KMS-11 (cell line): ENCODE results near the gene INVS.
"Not testable (repeated sequence)": the region's sequence is repeated elsewhere in the genome, so short reads cannot be mapped to it uniquely, and the experiment has no call there.

ENCODE experiments used
- H2AFZ ChIP-seq: fragments of 200-600 bp; sonication (generic); 2 replicates; pipeline ENCODE4 v1.6.1; 2016; ENCODE audit warnings: antibody characterized with exemption, mixed run types, low read depth
- H3K27ac ChIP-seq: fragments of 200-600 bp; sonication (generic); 2 replicates; pipeline ENCODE4 v1.6.1; 2016; ENCODE audit warnings: mild to moderate bottlenecking, mixed run types
- H3K27me3 ChIP-seq: fragments of 200-600 bp; sonication (generic); 2 replicates; pipeline ENCODE4 v1.6.1; 2017; ENCODE audit warnings: mild to moderate bottlenecking, low read depth, mixed run types, moderate library complexity; ENCODE audit not compliant: insufficient read depth
- H3K36me3 ChIP-seq: fragments of 200-600 bp; sonication (generic); 2 replicates; pipeline ENCODE4 v1.6.1; 2017; ENCODE audit warnings: mild to moderate bottlenecking, mixed run types; ENCODE audit not compliant: insufficient read depth
- H3K4me1 ChIP-seq: fragments of 200-600 bp; sonication (generic); 2 replicates; pipeline ENCODE4 v1.6.1; 2016; ENCODE audit warnings: mild to moderate bottlenecking, low read depth, mixed run types; ENCODE audit not compliant: poor library complexity, severe bottlenecking
- H3K4me2 ChIP-seq: fragments of 200-600 bp; sonication (generic); 2 replicates; pipeline ENCODE4 v1.7.0; 2016; ENCODE audit warnings: mild to moderate bottlenecking, mixed run types
- H3K4me3 ChIP-seq: fragments of 200-600 bp; sonication (generic); IDR thresholded peaks from 2 replicates; pipeline ENCODE4 v1.6.1; 2017; ENCODE audit warnings: low read depth, low read length, mixed read lengths; ENCODE audit not compliant: insufficient read depth
- H3K79me2 ChIP-seq: fragments of 200-600 bp; sonication (generic); 2 replicates; pipeline ENCODE4 v1.6.1; 2016; ENCODE audit warnings: low read depth, mixed run types; ENCODE audit not compliant: insufficient read depth
- H3K9ac ChIP-seq: fragments of 200-600 bp; sonication (generic); 2 replicates; pipeline ENCODE4 v1.6.1; 2016; ENCODE audit warnings: mild to moderate bottlenecking, mixed run types
- H4K20me1 ChIP-seq: fragments of 200-600 bp; sonication (generic); 2 replicates; pipeline ENCODE4 v1.6.1; 2016; ENCODE audit warnings: mild to moderate bottlenecking, mixed run types; ENCODE audit not compliant: insufficient read depth
- CTCF ChIP-seq: fragments of 200-600 bp; sonication (generic); conservative IDR thresholded peaks from 2 replicates; pipeline ENCODE4 v1.6.1; 2017; ENCODE audit warnings: low read depth, mild to moderate bottlenecking, antibody characterized with exemption, low read length, moderate library complexity, mixed read lengths

Gene INVS

DNA sequence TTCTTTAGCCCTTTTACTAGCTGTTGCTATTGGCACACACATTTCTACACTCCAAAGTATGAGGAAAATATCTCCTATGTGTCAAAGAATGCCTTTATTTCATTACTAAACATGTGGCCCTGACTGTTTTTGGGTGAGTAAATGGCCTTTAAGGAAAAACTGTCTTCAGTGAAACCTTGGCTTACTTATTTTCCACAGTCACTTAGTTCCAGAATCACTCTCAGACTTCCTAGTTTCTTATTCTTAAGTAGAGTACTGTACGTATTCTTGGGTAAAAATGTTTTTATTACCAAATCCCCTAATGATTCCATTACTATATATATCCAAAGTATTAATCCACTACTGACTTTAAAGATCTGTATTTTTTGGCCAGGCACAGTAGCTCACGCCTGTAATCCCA is 27.8 kb upstream of the INVS start:
- Histone ChIP-seq H2AFZ (no peak overlapping the region), H3K9ac (no peak overlapping the region), H3K27ac (no peak overlapping the region), H3K27me3 (no peaks in the 10 kb centered on the region), H3K4me3 (no peak overlapping the region), H3K79me2 (peaks cover 35% of the 10 kb centered on the region; the same call in 1 of the 2 replicates), H3K4me1 (peaks cover 15% of the 10 kb centered on the region), H3K36me3 (no peaks in the 10 kb centered on the region), H4K20me1 (peaks cover 5% of the 10 kb centered on the region; the same call in 1 of the 2 replicates), H3K4me2 (no peak overlapping the region)
- no peak for TF ChIP-seq CTCF

- no peak overlapping the region for H3K9ac ChIP-seq
- H3K4me3 ChIP-seq: no peak overlapping the region
- no peaks in the 10 kb centered on the region for H3K36me3 ChIP-seq
- H3K79me2 ChIP-seq: peaks cover 48% of the 10 kb centered on the region
- peaks cover 10% of the 10 kb centered on the region for H3K4me1 ChIP-seq
- peaks cover 5% of the 10 kb centered on the region; the same call in 1 of the 2 replicates for H4K20me1 ChIP-seq
- no peak overlapping the region for H3K27ac ChIP-seq
- no peak overlapping the region for H3K4me2 ChIP-seq
- no peak for TF ChIP-seq CTCF
- no peaks in the 10 kb centered on the region for H3K27me3 ChIP-seq
- H2AFZ ChIP-seq: no peak overlapping the region
Observed at GRCh38 chr9:100072805-100073204, 26.2 kb upstream of the INVS start.

DNA sequence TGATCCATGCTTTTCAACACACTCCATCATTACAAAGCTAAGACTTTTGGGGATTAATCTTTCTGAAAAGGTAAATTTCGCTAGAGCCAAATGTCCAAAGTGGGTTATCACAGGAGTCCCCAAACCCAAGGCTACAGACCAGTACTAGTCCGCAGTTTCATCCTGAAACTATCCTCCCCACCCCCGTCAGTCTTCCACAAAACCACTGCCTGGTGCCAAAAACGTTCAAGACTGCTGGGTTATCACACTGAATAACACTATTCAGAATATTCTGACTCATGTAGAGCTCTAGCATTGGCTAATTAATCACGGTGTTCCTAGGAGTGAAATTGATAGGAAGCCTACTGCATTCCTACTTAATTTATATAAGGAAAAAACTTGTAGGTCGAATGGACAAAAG is 24.9 kb upstream of the INVS start:
- no peak overlapping the region for H3K27ac ChIP-seq
- peaks cover 10% of the 10 kb centered on the region for H3K4me1 ChIP-seq
- no peak overlapping the region for H3K4me2 ChIP-seq
- H3K4me3 ChIP-seq: no peak overlapping the region
- peaks cover 5% of the 10 kb centered on the region for H4K20me1 ChIP-seq
- TF ChIP-seq CTCF: no peak
- H3K79me2 ChIP-seq: peaks cover 52% of the 10 kb centered on the region
- no peaks in the 10 kb centered on the region for H3K27me3 ChIP-seq
- no peaks in the 10 kb centered on the region for H3K36me3 ChIP-seq
- H3K9ac ChIP-seq: no peak overlapping the region
- H2AFZ ChIP-seq: no peak overlapping the region

- no peaks in the 10 kb centered on the region for H3K36me3 ChIP-seq
- H3K27me3 ChIP-seq: no peaks in the 10 kb centered on the region
- H3K4me3 ChIP-seq: no peak overlapping the region
- no peak overlapping the region for H3K4me2 ChIP-seq
- H4K20me1 ChIP-seq: peaks cover 5% of the 10 kb centered on the region
- peaks cover 10% of the 10 kb centered on the region for H3K4me1 ChIP-seq
- H3K9ac ChIP-seq: no peak overlapping the region
- peaks cover 52% of the 10 kb centered on the region for H3K79me2 ChIP-seq
- TF ChIP-seq CTCF: no peak
- H3K27ac ChIP-seq: no peak overlapping the region
- H2AFZ ChIP-seq: no peak overlapping the region
Observed at GRCh38 chr9:100074989-100075388, 24.1 kb upstream of the INVS start.

DNA sequence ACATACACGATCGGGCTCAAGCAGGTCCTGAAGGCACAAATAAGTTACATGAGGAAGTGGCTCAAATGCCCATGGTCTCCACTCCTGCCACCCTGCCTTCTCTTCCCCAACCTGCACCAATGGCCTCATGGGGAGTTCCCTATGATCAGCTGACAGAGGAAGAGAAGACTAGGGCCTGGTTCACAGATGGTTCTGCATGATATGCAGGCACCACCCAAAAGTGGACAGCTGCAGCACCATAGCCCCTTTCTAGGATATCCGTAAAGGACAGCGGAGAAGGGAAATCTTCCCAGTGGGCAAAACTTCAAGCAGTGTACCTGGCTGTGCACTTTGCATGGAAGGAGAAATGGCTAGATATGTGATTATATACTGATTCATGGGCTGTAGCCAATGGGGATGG is 22.8 kb upstream of the INVS start:
- not testable (repeated sequence) for H2AFZ ChIP-seq, H3K4me1 ChIP-seq, H4K20me1 ChIP-seq, H3K27me3 ChIP-seq, H3K4me3 ChIP-seq, H3K27ac ChIP-seq, H3K9ac ChIP-seq, H3K4me2 ChIP-seq, H3K36me3 ChIP-seq
- H3K79me2 ChIP-seq: peaks cover 62% of the 10 kb centered on the region
